HUES48 (cell line): ENCODE measurements around the gene HYOU1.
"Not testable (repeated sequence)": the region's sequence is repeated elsewhere in the genome, so short reads cannot be mapped to it uniquely, and the experiment has no call there.

Experiments
- H3K27ac ChIP-seq: one replicate; pipeline ENCODE4 v1.7.0; 2013; ENCODE audit warnings: low read depth, low read length, inconsistent platforms
- H3K27me3 ChIP-seq: 2 replicates; pipeline ENCODE4 v1.6.1; 2013; ENCODE audit warnings: mild to moderate bottlenecking, low read length; ENCODE audit not compliant: control insufficient read depth, insufficient read depth
- H3K36me3 ChIP-seq: 2 replicates; pipeline ENCODE4 v1.6.1; 2013; ENCODE audit warnings: low read length; ENCODE audit not compliant: control insufficient read depth, insufficient read depth
- H3K4me1 ChIP-seq: 2 replicates; pipeline ENCODE4 v1.6.1; 2013; ENCODE audit warnings: mild to moderate bottlenecking, low read length; ENCODE audit not compliant: control insufficient read depth, insufficient read depth
- H3K4me3 ChIP-seq: 2 replicates; pipeline ENCODE4 v1.5.1; 2013; ENCODE audit warnings: mild to moderate bottlenecking, low read depth, low read length
- H3K9ac ChIP-seq: 2 replicates; pipeline ENCODE4 v1.6.1; 2013; ENCODE audit warnings: mild to moderate bottlenecking, low read depth, low read length, moderate library complexity
- H3K9me3 ChIP-seq: 2 replicates; pipeline ENCODE4 v1.6.1; 2013; ENCODE audit warnings: low read length; ENCODE audit not compliant: control insufficient read depth, insufficient read depth

The HYOU1 gene

GRCh38 chr11:119039471-119039870 is 17.5 kb downstream of the HYOU1 start:
- not testable (repeated sequence) for H3K9ac ChIP-seq, H3K4me3 ChIP-seq, H3K27me3 ChIP-seq, H3K27ac ChIP-seq, H3K36me3 ChIP-seq, H3K9me3 ChIP-seq, H3K4me1 ChIP-seq

GRCh38 chr11:119038884-119039283 is 18.1 kb downstream of the HYOU1 start:
- Histone ChIP-seq H3K4me3 (no peak overlapping the region), H3K27me3 (no peaks in the 10 kb centered on the region), H3K9me3 (no peaks in the 10 kb centered on the region), H3K4me1 (no peaks in the 10 kb centered on the region), H3K27ac (no peak overlapping the region), H3K36me3 (no peaks in the 10 kb centered on the region), H3K9ac (no peak overlapping the region)

GRCh38 chr11:119034813-119035212 is 22.2 kb downstream of the HYOU1 start:
- no peaks in the 10 kb centered on the region for H3K36me3 ChIP-seq
- no peak overlapping the region for H3K27ac ChIP-seq
- H3K9ac ChIP-seq = no peak overlapping the region
- H3K4me1 ChIP-seq = peaks cover under 1% of the 10 kb centered on the region; the same call in 1 of the 2 replicates
- H3K4me3 ChIP-seq = no peak overlapping the region
- no peaks in the 10 kb centered on the region for H3K9me3 ChIP-seq
- no peaks in the 10 kb centered on the region for H3K27me3 ChIP-seq

- H3K4me1 ChIP-seq = peaks cover 12% of the 10 kb centered on the region
- not testable (repeated sequence) for H3K27ac ChIP-seq
Measured at GRCh38 chr11:119033421-119033820, 23.6 kb downstream of the HYOU1 start.

GRCh38 chr11:119031912-119032280 is 25.1 kb downstream of the HYOU1 start:
- H3K36me3 ChIP-seq = peaks cover 23% of the 10 kb centered on the region
- no peaks in the 10 kb centered on the region for H3K27me3 ChIP-seq
- no peaks in the 10 kb centered on the region for H3K9me3 ChIP-seq
- no peak overlapping the region for H3K27ac ChIP-seq
- H3K4me3 ChIP-seq = no peak overlapping the region
- H3K9ac ChIP-seq = no peak overlapping the region
- H3K4me1 ChIP-seq = peaks cover 12% of the 10 kb centered on the region

More at GRCh38 chr11:119033421-119033820, 23.6 kb downstream of the HYOU1 start:
- H3K4me3 ChIP-seq, H3K9me3 ChIP-seq, H3K27me3 ChIP-seq, H3K9ac ChIP-seq, H3K36me3 ChIP-seq: not testable (repeated sequence)

GRCh38 chr11:119030329-119031047 is 26.5 kb downstream of the HYOU1 start, which contains the start of gene SLC37A4:
SLC37A4 (minus strand) TSS chr11:119030877.
- Histone ChIP-seq H3K4me1 (peaks cover 12% of the 10 kb centered on the region), H3K9ac (peak within 1 kb of the TSS; percentile 87), H3K27ac (peak within 1 kb of the TSS; percentile 85), H3K36me3 (peaks cover 38% of the 10 kb centered on the region), H3K4me3 (peak within 1 kb of the TSS; percentile 91), H3K9me3 (no peaks in the 10 kb centered on the region), H3K27me3 (no peaks in the 10 kb centered on the region)

- Histone ChIP-seq H3K36me3 (peaks cover 43% of the 10 kb centered on the region), H3K4me1 (peaks cover 12% of the 10 kb centered on the region), H3K4me3 (peak overlapping the region; percentile 91), H3K27me3 (no peaks in the 10 kb centered on the region), H3K27ac (peak overlapping the region; percentile 85), H3K9me3 (no peaks in the 10 kb centered on the region), H3K9ac (peak overlapping the region; percentile 87; the same call in 1 of the 2 replicates)
Measured at GRCh38 chr11:119030029-119030328, 27.0 kb downstream of the HYOU1 start.

- peak overlapping the region; percentile 91 for H3K4me3 ChIP-seq
- H3K27ac ChIP-seq = peak overlapping the region; percentile 85
- H3K36me3 ChIP-seq = peaks cover 48% of the 10 kb centered on the region
- H3K27me3 ChIP-seq = no peaks in the 10 kb centered on the region
- H3K9ac ChIP-seq = 0 out of 2 replicates have a peak overlapping the region, but pooled peaks have one; percentile 87
- H3K9me3 ChIP-seq = no peaks in the 10 kb centered on the region
- peaks cover 12% of the 10 kb centered on the region for H3K4me1 ChIP-seq
Measured at GRCh38 chr11:119029340-119030028, 27.5 kb downstream of the HYOU1 start.

- H3K4me1 ChIP-seq = peaks cover 12% of the 10 kb centered on the region
- no peaks in the 10 kb centered on the region for H3K9me3 ChIP-seq
- peak overlapping the region; percentile 91 for H3K4me3 ChIP-seq
- no peaks in the 10 kb centered on the region for H3K27me3 ChIP-seq
- peaks cover 52% of the 10 kb centered on the region for H3K36me3 ChIP-seq
- no peak overlapping the region for H3K27ac ChIP-seq
- H3K9ac ChIP-seq = no peak overlapping the region
Measured at GRCh38 chr11:119029069-119029339, 28.0 kb downstream of the HYOU1 start.

GRCh38 chr11:119028346-119029068 is 28.5 kb downstream of the HYOU1 start:
- H3K9ac ChIP-seq = no peak overlapping the region
- no peaks in the 10 kb centered on the region for H3K9me3 ChIP-seq
- peak overlapping the region; percentile 91; the same call in 1 of the 2 replicates for H3K4me3 ChIP-seq
- no peaks in the 10 kb centered on the region for H3K27me3 ChIP-seq
- peaks cover 12% of the 10 kb centered on the region for H3K4me1 ChIP-seq
- no peak overlapping the region for H3K27ac ChIP-seq
- peaks cover 57% of the 10 kb centered on the region for H3K36me3 ChIP-seq
